B cell (primary cell): ENCODE measurements around the gene UTRN.

Experiments
- CTCF ChIP-seq: fragments of 200-600 bp; IDR thresholded peaks from one replicate; pipeline ENCODE4 v1.8.0; 2022; ENCODE audit warnings: antibody characterized with exemption, mild to moderate bottlenecking
- EZH2 ChIP-seq: IDR thresholded peaks from 2 replicates; pipeline ENCODE4 v1.6.1; 2012; ENCODE audit warnings: borderline replicate concordance, low read depth, mild to moderate bottlenecking, moderate library complexity, low read length; ENCODE audit not compliant: insufficient read depth, poor library complexity, severe bottlenecking

- TF ChIP-seq CTCF (no peak), EZH2 (no peak)
Observed at GRCh38 chr6:144294016-144294415, 8.9 kb downstream of the UTRN start.
